ENCODE data around the gene CXCR5. TPM values are rescaled to one million over a fixed set of nuclear protein-coding genes. Genes with fewer than 3 reads are reported as not detected.

Gene CXCR5
- total and polyA plus RNA-seq, 2 donors (not counting 1 experiment from before 2014, with no cell fraction given): not detected

DNA sequence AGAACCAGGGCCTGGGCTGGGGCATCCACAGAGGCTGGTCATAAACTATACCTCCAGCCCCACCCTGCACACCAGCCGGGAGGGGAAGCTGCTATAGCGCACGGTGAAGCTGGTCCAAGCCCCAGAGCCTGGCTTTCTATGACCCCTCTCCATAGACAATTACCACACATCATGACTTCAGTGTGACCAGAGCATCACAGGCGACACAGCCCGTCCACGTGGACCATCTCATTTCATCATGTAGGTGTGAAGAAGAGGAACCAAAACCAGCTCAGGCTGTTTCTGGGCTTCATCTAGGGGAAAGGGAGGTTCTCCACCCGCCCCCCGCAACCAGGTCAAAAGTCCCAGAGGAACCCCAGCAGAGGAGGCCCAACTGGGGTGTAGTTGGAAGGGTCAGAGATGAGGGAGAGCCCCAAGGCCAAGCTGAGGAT lies 3.0 kb downstream of the CXCR5 start:
- TF ChIP-seq EZH2 (IDR thresholded peaks at IDR 0.05; ENCODE audit: low read length, missing control alignments) (no peak), CTCF (conservative IDR thresholded peaks at IDR 0.05 in 1 of 2, IDR thresholded peaks at IDR 0.05 in 1 of 2; ENCODE audit: low read depth in 1 of 2, low read length in 2 of 2) (no peak)
- no peak for DNase-seq (ENCODE audit: low read depth in 2 of 2)
- H3K4me2 ChIP-seq (ENCODE audit: extremely low read depth, insufficient read depth, low read length): no peak overlapping the region

DNA sequence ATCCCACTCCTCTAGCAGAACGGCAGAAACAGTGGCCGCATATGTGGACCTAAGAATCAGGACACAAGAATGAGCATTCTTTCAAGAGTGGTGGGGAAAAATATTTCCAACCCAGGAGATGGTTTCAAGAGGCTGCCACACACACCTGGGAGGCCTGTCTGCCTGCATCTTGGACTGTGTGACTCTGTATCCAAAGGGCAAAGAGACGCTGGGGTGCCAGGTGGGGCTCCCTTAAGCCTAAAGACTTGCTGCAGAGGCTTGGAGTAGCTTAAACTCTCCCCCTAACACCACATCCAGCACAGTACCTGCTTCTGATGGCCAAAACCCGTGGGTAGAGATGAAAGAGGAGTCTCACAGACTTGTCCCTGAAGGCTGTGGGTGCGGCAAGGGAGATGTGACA lies 3.5 kb downstream of the CXCR5 start:
- no peak overlapping the region for H2AFZ ChIP-seq (ENCODE audit: low read length)

More for the DNA sequence above, 3.0 kb downstream of the CXCR5 start:
- Histone ChIP-seq H3K79me2 (ENCODE audit: control insufficient read depth, insufficient read depth, low read length) (no peaks in the 10 kb centered on the region), H3K9ac (ENCODE audit: insufficient read depth, low read length) (no peak overlapping the region), H3K4me1 (ENCODE audit: control insufficient read depth, extremely low read depth, insufficient read depth, low read length) (peaks cover 9% of the 10 kb centered on the region), H3K4me3 (replicated peaks in 1 of 4; ENCODE audit: control extremely low read depth in 1 of 4, insufficient read depth in 1 of 4, low read depth in 3 of 4, low read length in 4 of 4) (no peak overlapping the region), H4K20me1 (ENCODE audit: control insufficient read depth, extremely low read depth, insufficient read depth, low read length) (no peaks in the 10 kb centered on the region), H3K27me3 (ENCODE audit: control insufficient read depth, insufficient read depth, low read length) (no peaks in the 10 kb centered on the region), H2AFZ (ENCODE audit: low read length) (no peak overlapping the region), H3K27ac (ENCODE audit: insufficient read depth, low read length) (no peak overlapping the region), H3K36me3 (ENCODE audit: control insufficient read depth, insufficient read depth, low read length) (no peaks in the 10 kb centered on the region), H3K9me3 (ENCODE audit: control insufficient read depth, insufficient read depth, low read depth, low read length) (no peaks in the 10 kb centered on the region)

GRCh38 chr11:118888398-118888797 lies 4.7 kb downstream of the CXCR5 start:
- H3K27ac ChIP-seq (ENCODE audit: insufficient read depth, low read length): no peak overlapping the region
- H3K36me3 ChIP-seq (ENCODE audit: control insufficient read depth, insufficient read depth, low read length): no peaks in the 10 kb centered on the region
- no peak for DNase-seq (ENCODE audit: low read depth in 2 of 2)
- no peaks in the 10 kb centered on the region for H3K27me3 ChIP-seq (ENCODE audit: control insufficient read depth, insufficient read depth, low read length)
- H3K9ac ChIP-seq (ENCODE audit: insufficient read depth, low read length): no peak overlapping the region
- H3K79me2 ChIP-seq (ENCODE audit: control insufficient read depth, insufficient read depth, low read length): no peaks in the 10 kb centered on the region
- H3K4me2 ChIP-seq (ENCODE audit: extremely low read depth, insufficient read depth, low read length): peak overlapping the region; percentile 26
- peaks cover 9% of the 10 kb centered on the region for H3K4me1 ChIP-seq (ENCODE audit: control insufficient read depth, extremely low read depth, insufficient read depth, low read length)
- H3K9me3 ChIP-seq (ENCODE audit: control insufficient read depth, insufficient read depth, low read depth, low read length): no peaks in the 10 kb centered on the region
- no peak overlapping the region for H2AFZ ChIP-seq (ENCODE audit: low read length)
- H4K20me1 ChIP-seq (ENCODE audit: control insufficient read depth, extremely low read depth, insufficient read depth, low read length): no peaks in the 10 kb centered on the region
- TF ChIP-seq CTCF (conservative IDR thresholded peaks at IDR 0.05 in 1 of 2, IDR thresholded peaks at IDR 0.05 in 1 of 2; ENCODE audit: low read depth in 1 of 2, low read length in 2 of 2) (no peak), EZH2 (IDR thresholded peaks at IDR 0.05; ENCODE audit: low read length, missing control alignments) (no peak)
- H3K4me3 ChIP-seq (replicated peaks in 1 of 4; ENCODE audit: control extremely low read depth in 1 of 4, insufficient read depth in 1 of 4, low read depth in 3 of 4, low read length in 4 of 4): no peak overlapping the region

More for the DNA sequence above, 3.5 kb downstream of the CXCR5 start:
- H3K4me1 ChIP-seq (ENCODE audit: control insufficient read depth, extremely low read depth, insufficient read depth, low read length): peaks cover 9% of the 10 kb centered on the region
- H3K27me3 ChIP-seq (ENCODE audit: control insufficient read depth, insufficient read depth, low read length): no peaks in the 10 kb centered on the region
- H3K79me2 ChIP-seq (ENCODE audit: control insufficient read depth, insufficient read depth, low read length): no peaks in the 10 kb centered on the region
- H4K20me1 ChIP-seq (ENCODE audit: control insufficient read depth, extremely low read depth, insufficient read depth, low read length): no peaks in the 10 kb centered on the region
- H3K9me3 ChIP-seq (ENCODE audit: control insufficient read depth, insufficient read depth, low read depth, low read length): no peaks in the 10 kb centered on the region
- no peak for TF ChIP-seq EZH2 (IDR thresholded peaks at IDR 0.05; ENCODE audit: low read length, missing control alignments)
- no peak for TF ChIP-seq CTCF (conservative IDR thresholded peaks at IDR 0.05 in 1 of 2, IDR thresholded peaks at IDR 0.05 in 1 of 2; ENCODE audit: low read depth in 1 of 2, low read length in 2 of 2)
- no peaks in the 10 kb centered on the region for H3K36me3 ChIP-seq (ENCODE audit: control insufficient read depth, insufficient read depth, low read length)
- H3K9ac ChIP-seq (ENCODE audit: insufficient read depth, low read length): no peak overlapping the region
- DNase-seq (ENCODE audit: low read depth in 2 of 2): no peak
- peak overlapping the region; percentile 15 for H3K4me2 ChIP-seq (ENCODE audit: extremely low read depth, insufficient read depth, low read length)
- no peak overlapping the region for H3K27ac ChIP-seq (ENCODE audit: insufficient read depth, low read length)
- no peak overlapping the region for H3K4me3 ChIP-seq (replicated peaks in 1 of 4; ENCODE audit: control extremely low read depth in 1 of 4, insufficient read depth in 1 of 4, low read depth in 3 of 4, low read length in 4 of 4)
